ENCODE measurements around the gene IGSF3. TPM values are rescaled to one million over a fixed set of nuclear protein-coding genes. Genes with fewer than 3 reads are reported as not detected.

IGSF3 gene
- total and polyA plus RNA-seq, 2 of the 13 experiments (the other 11 are each of a cell fraction or from before 2014, with no cell fraction given): 0.11 to 0.16 TPM

- no peak for TF ChIP-seq ZHX2 (IDR thresholded peaks at IDR 0.05; ENCODE audit: low read depth)
- TF ChIP-seq ZHX2 (CRISPR knock-in tag; IDR thresholded peaks at IDR 0.05; ENCODE audit: borderline replicate concordance): no peak
- TF ChIP-seq IRF9 (CRISPR knock-in tag; IDR thresholded peaks at IDR 0.05; ENCODE audit: borderline replicate concordance): no peak
- TF ChIP-seq ZNF724P (CRISPR knock-in tag; IDR thresholded peaks at IDR 0.05; ENCODE audit: borderline replicate concordance): no peak
- TF ChIP-seq ATF1 (CRISPR knock-in tag; IDR thresholded peaks at IDR 0.05): no peak
- TF ChIP-seq ZNF775 (CRISPR knock-in tag; IDR thresholded peaks at IDR 0.05; ENCODE audit: borderline replicate concordance): no peak
- no peak for TF ChIP-seq RFXANK (CRISPR knock-in tag; IDR thresholded peaks at IDR 0.05)
- no peak for TF ChIP-seq PREB (CRISPR knock-in tag; IDR thresholded peaks at IDR 0.05)
- TF ChIP-seq NR1H2 (CRISPR knock-in tag; IDR thresholded peaks at IDR 0.05; ENCODE audit: borderline replicate concordance, low read depth): no peak
- no peak for TF ChIP-seq ARID3A (IDR thresholded peaks at IDR 0.05; ENCODE audit: low read depth, low read length)
- no peak for TF ChIP-seq KAT8 (CRISPR knock-in tag; IDR thresholded peaks at IDR 0.05)
- TF ChIP-seq ZBTB37 (CRISPR knock-in tag; IDR thresholded peaks at IDR 0.05): no peak
- no peak for TF ChIP-seq ZSCAN30 (CRISPR knock-in tag; IDR thresholded peaks at IDR 0.05)
- TF ChIP-seq AFF4 (CRISPR knock-in tag; IDR thresholded peaks at IDR 0.05): no peak
Observed at GRCh38 chr1:116581323-116581885, 86.1 kb downstream of the IGSF3 start (continued).
